Astrocyte (in vitro differentiated cells and primary cell): ENCODE results near the gene SPTB.

Experiments used
- CTCF ChIP-seq: IDR thresholded peaks from 2 replicates; pipeline ENCODE4 v1.5.1; 2011; ENCODE audit warnings: low read depth, mild to moderate bottlenecking, inconsistent platforms, low read length, moderate library complexity; ENCODE audit not compliant: insufficient read depth
- EZH2 ChIP-seq: IDR thresholded peaks from 2 replicates; pipeline ENCODE4 v1.6.1; 2012; ENCODE audit warnings: mild to moderate bottlenecking, low read length, inconsistent platforms; ENCODE audit not compliant: insufficient read depth

- TF ChIP-seq CTCF (no peak), EZH2 (no peak)
Observed at GRCh38 chr14:64826845-64827244, 52.9 kb downstream of the SPTB start.
